ENCODE data around the gene EID1.

DNA sequence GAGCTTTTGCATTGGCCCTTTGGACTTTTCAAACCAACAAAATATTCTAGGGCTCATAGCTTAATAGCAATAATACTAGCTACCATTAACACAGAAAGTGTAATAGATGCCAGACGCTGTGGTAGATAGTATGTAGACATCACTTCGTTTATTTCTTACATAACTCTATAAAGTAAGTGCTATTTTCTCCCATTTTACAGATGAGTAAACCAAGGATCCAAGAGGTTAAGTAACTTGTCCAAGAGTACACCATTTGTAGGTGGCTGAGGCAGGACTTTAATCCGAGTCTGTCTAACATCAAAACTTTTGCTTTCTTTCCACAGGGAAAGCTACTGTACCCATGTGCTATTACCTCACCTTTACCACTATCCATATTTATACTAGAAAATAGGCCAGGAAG is 12.0 kb downstream of the EID1 start:
- TF ChIP-seq, protein P1, sequence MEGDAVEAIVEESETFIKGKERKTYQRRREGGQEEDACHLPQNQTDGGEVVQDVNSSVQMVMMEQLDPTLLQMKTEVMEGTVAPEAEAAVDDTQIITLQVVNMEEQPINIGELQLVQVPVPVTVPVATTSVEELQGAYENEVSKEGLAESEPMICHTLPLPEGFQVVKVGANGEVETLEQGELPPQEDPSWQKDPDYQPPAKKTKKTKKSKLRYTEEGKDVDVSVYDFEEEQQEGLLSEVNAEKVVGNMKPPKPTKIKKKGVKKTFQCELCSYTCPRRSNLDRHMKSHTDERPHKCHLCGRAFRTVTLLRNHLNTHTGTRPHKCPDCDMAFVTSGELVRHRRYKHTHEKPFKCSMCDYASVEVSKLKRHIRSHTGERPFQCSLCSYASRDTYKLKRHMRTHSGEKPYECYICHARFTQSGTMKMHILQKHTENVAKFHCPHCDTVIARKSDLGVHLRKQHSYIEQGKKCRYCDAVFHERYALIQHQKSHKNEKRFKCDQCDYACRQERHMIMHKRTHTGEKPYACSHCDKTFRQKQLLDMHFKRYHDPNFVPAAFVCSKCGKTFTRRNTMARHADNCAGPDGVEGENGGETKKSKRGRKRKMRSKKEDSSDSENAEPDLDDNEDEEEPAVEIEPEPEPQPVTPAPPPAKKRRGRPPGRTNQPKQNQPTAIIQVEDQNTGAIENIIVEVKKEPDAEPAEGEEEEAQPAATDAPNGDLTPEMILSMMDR (IDR thresholded peaks at IDR 0.05), result no peak
- TF ChIP-seq POLR2AphosphoS5 (IDR thresholded peaks at IDR 0.05), result no peak

All from prostate gland (tissue), 2 donors.